A549 (cell line): ENCODE results near the gene HEMGN. TPM values are rescaled to one million over a fixed set of nuclear protein-coding genes. Genes with fewer than 3 reads are reported as not detected.
A peak's percentile ranks its signal among the peaks of the same experiment; 100 is the strongest.

Source experiments
- ATAC-seq, 2 experiments: fragments of 200-7000 bp in 1 of 2; fragments of >200 bp in 1 of 2; cut with Nextera tagmentation in 1 of 2; cut with Tn5 transposase in 1 of 2; 3 replicates each; pipeline versions ENCODE4 v1.8.0 to v1.9.1; 2018 to 2020; ENCODE audit warnings: mild to moderate bottlenecking in 1 of 2, moderate library complexity in 1 of 2
- CTCF ChIA-PET: fragments of 300-600 bp; sonication (Branson Sonifier 250); formaldehyde crosslinking; extraction: SDS; loops from one replicate; lab custom pipeline; 2021; ENCODE audit warnings: antibody characterized with exemption, inconsistent platforms; lab: Yijun Ruan, JAX
- POLR2A ChIA-PET: fragments of 350-600 bp; formaldehyde crosslinking; extraction: SDS; loops from one replicate; lab custom pipeline; 2021; ENCODE audit warnings: antibody characterized with exemption, inconsistent platforms; lab: Yijun Ruan, JAX
- DNase-seq, 2 experiments: peaks; one replicate each; pipeline versions ENCODE4 v3.0.0 to v3.0.0-alpha.2; 2011 to 2016; ENCODE audit warnings: low read depth in 1 of 2, low spot score in 1 of 2
- FAIRE-seq: peaks from 2 replicates; lab custom pipeline; 2011; peaks lifted over from hg19 to GRCh38; lab: Jason Lieb, UNC
- H3K27ac ChIP-seq, 2 experiments: fragments of >200 bp; sonication (Bioruptor Twin); formaldehyde crosslinking; 3 replicates each; pipeline ENCODE4 v1.5.1; 2016 to 2017
- H3K4me1 ChIP-seq: fragments of >200 bp; sonication (Bioruptor Twin); formaldehyde crosslinking; 3 replicates; pipeline ENCODE4 v1.6.1; 2016
- H3K4me2 ChIP-seq: fragments of >200 bp; sonication (Bioruptor Twin); formaldehyde crosslinking; 3 replicates; pipeline ENCODE4 v1.6.1; 2016
- H3K4me3 ChIP-seq: fragments of >200 bp; sonication (Bioruptor Twin); formaldehyde crosslinking; 3 replicates; pipeline ENCODE4 v1.5.1; 2016
- H3K9me3 ChIP-seq: fragments of >200 bp; sonication (Bioruptor Twin); formaldehyde crosslinking; 3 replicates; pipeline ENCODE4 v1.6.1; 2016
- BHLHE40 ChIP-seq: IDR thresholded peaks from 2 replicates; pipeline ENCODE4 v1.6.1; 2012; ENCODE audit warnings: low read depth, low read length, inconsistent platforms
- CBX2 ChIP-seq: fragments of 200-600 bp; sonication (generic); IDR thresholded peaks from 2 replicates; pipeline ENCODE4 v1.6.1; 2016; ENCODE audit warnings: low read depth, mild to moderate bottlenecking, borderline replicate concordance
- CHD2 ChIP-seq: fragments of 150-350 bp; IDR thresholded peaks from 2 replicates; pipeline ENCODE4 v1.6.1; 2014; ENCODE audit warnings: low read length; ENCODE audit not compliant: partially characterized antibody
- CHD4 ChIP-seq: fragments of 200-600 bp; sonication (generic); IDR thresholded peaks from 2 replicates; pipeline ENCODE4 v1.6.1; 2016; ENCODE audit warnings: antibody characterized with exemption, mild to moderate bottlenecking, borderline replicate concordance
- EP300 ChIP-seq, 2 experiments: fragments of >200 bp; sonication (Bioruptor Twin); formaldehyde crosslinking; IDR thresholded peaks; 2 replicates in 1 of 2; 3 replicates in 1 of 2; pipeline ENCODE4 v1.6.1; 2016 to 2017
- ESRRA ChIP-seq: fragments of 150-350 bp; IDR thresholded peaks from 2 replicates; pipeline ENCODE4 v1.6.1; 2014; ENCODE audit warnings: mild to moderate bottlenecking, low read length, borderline replicate concordance
- FOSL2 ChIP-seq, 2 experiments: fragments of 450-650 bp in 1 of 2; fragments of >200 bp in 1 of 2; sonication (Bioruptor Twin) in 1 of 2; formaldehyde crosslinking; IDR thresholded peaks; 2 replicates each; pipeline versions ENCODE4 v1.5.0 to v1.6.1; 2016 to 2020; ENCODE audit warnings: mild to moderate bottlenecking in 1 of 2, moderate library complexity in 1 of 2
- GATA3 ChIP-seq: IDR thresholded peaks from 2 replicates; pipeline ENCODE4 v1.6.1; 2012; ENCODE audit warnings: borderline replicate concordance
- HDAC2 ChIP-seq: fragments of 200-600 bp; sonication (generic); IDR thresholded peaks from 2 replicates; pipeline ENCODE4 v1.6.1; 2016
- HEYL ChIP-seq: fragments of 250-450 bp; sonication (Bioruptor Pico); IDR thresholded peaks from 2 replicates; pipeline ENCODE4 v1.8.0; 2021; ENCODE audit warnings: mild to moderate bottlenecking, moderate library complexity
- HOXA7 ChIP-seq: fragments of 250-450 bp; sonication (Bioruptor Pico); IDR thresholded peaks from 2 replicates; pipeline ENCODE4 v1.5.0; 2020; ENCODE audit warnings: mild to moderate bottlenecking, moderate library complexity
- JUN ChIP-seq, 2 experiments: fragments of >200 bp; sonication (Bioruptor Twin); formaldehyde crosslinking; IDR thresholded peaks; 2 replicates in 1 of 2; 3 replicates in 1 of 2; pipeline ENCODE4 v1.6.1; 2016 to 2017
- KDM1A ChIP-seq: fragments of 200-600 bp; sonication (generic); IDR thresholded peaks from 2 replicates; pipeline ENCODE4 v1.6.1; 2016; ENCODE audit warnings: low read depth, mild to moderate bottlenecking
- MAZ ChIP-seq: fragments of 150-350 bp; IDR thresholded peaks from 2 replicates; pipeline ENCODE4 v1.6.1; 2014; ENCODE audit warnings: antibody characterized with exemption, low read depth, low read length, borderline replicate concordance
- RAD21 ChIP-seq, 2 experiments: fragments of >200 bp in 1 of 2; sonication (Bioruptor Twin) in 1 of 2; formaldehyde crosslinking in 1 of 2; IDR thresholded peaks in 1 of 2; conservative IDR thresholded peaks in 1 of 2; 2 replicates in 1 of 2; 3 replicates in 1 of 2; pipeline ENCODE4 v1.6.1; 2012 to 2018; ENCODE audit warnings: inconsistent platforms in 1 of 2
- RCOR1 ChIP-seq: fragments of 150-350 bp; IDR thresholded peaks from 2 replicates; pipeline ENCODE4 v1.6.1; 2014; ENCODE audit warnings: antibody characterized with exemption, low read length, low read depth
- SMC3 ChIP-seq: fragments of >200 bp; sonication (Bioruptor Twin); formaldehyde crosslinking; IDR thresholded peaks from 3 replicates; pipeline ENCODE4 v1.6.1; 2018; ENCODE audit warnings: inconsistent platforms
- ZSCAN20 ChIP-seq: fragments of 250-450 bp; sonication (Bioruptor Pico); IDR thresholded peaks from 2 replicates; pipeline ENCODE4 v1.8.0; 2022; ENCODE audit warnings: mild to moderate bottlenecking, moderate library complexity
- WGBS: methylation state at CpG from one replicate; pipeline ENCODE4 v1.1.6; 2017; ENCODE audit errors: missing lambda C conversion rate; 5-methylcytosine and 5-hydroxymethylcytosine counted together
- polyA plus RNA-seq, 4 experiments: library from polyadenylated mRNA; depleted of rRNA in 3 of 4; stranded (reverse); fragments of >200 nt; fragmentation: RNase III in 1 of 4; extraction: RNeasy Plus Mini Kit Qiagen cat#74134 plus additional on column Dnase treatment in 1 of 4; gene quantifications; 2 replicates in 3 of 4; 3 replicates in 1 of 4; pipeline ENCODE4 v1.2.3, GENCODE V29; 2011 to 2017
- TF ChIP-seq, protein P1 (sequence below): fragments of >200 bp; sonication (Bioruptor Twin); formaldehyde crosslinking; IDR thresholded peaks from 3 replicates; pipeline ENCODE4 v1.5.1; 2016
- TF ChIP-seq, protein P2 (sequence below): fragments of 250-450 bp; sonication (Bioruptor Pico); IDR thresholded peaks from 2 replicates; pipeline ENCODE4 v1.5.0; 2021; ENCODE audit warnings: mild to moderate bottlenecking, moderate library complexity, borderline replicate concordance
- TF ChIP-seq, protein P3 (sequence below): IDR thresholded peaks from 2 replicates; pipeline ENCODE4 v1.6.1; 2012
- TF ChIP-seq, protein P4 (sequence below): fragments of >200 bp; sonication (Bioruptor Twin); formaldehyde crosslinking; IDR thresholded peaks from 3 replicates; pipeline ENCODE4 v1.6.1; 2016

The HEMGN gene
- polyA plus RNA-seq, 2 of the 4 experiments (the other 2 are of a cell fraction), result not detected

DNA sequence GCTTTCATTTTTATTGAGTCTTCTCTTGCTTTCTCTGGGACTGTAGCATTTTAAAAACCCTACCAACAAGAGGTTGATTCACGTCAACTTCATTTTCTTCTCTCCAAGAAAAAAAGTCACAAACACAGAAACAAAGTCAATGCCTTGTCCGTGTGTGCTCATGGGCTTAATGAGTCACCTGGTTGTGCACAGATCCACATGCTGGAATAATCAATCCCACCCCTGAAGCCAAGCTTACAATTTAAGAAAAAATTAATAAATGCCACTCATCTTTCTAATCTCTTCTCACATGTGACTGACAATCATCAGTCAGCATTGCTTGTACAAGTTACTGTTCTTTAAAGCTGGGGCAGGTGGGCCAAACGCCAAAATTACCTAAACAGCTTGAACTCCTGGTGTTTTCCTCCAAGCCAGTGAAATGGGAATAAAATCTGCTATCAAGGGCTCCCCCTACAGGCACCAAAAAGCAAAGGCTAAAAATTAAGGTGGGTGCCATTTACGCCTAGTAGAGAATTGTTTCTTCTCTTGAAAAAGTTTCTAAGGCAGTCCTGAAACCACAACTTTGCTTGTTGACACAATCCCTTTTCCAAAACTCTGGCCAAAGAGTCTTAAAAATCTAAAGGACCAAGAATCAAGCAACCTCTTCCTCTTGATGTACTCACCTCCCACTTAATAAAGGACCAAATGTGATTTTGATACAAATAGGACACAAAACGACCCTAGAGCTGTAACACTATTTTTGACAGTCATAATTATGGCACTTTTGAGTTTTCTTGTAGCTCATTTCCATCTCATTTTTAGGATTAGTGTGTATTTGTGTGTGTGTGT, 37.0 kb downstream of the HEMGN start:
- DNase-seq (peak; percentile 59 to 74), ATAC-seq (peak; percentile 77 to 86; a peak in 4 of 6 replicates), FAIRE-seq (no peak)
- no peak overlapping the region for H3K4me2 ChIP-seq
- TF ChIP-seq ZSCAN20 (CRISPR knock-in tag) (no peak), HOXA7 (no peak), SMC3 (peak; percentile 86), RAD21 (conservative IDR thresholded peaks at IDR 0.05 in 1 of 2, IDR thresholded peaks at IDR 0.05 in 1 of 2) (peak; percentile 88 to 89)
- TF ChIP-seq, protein P1, sequence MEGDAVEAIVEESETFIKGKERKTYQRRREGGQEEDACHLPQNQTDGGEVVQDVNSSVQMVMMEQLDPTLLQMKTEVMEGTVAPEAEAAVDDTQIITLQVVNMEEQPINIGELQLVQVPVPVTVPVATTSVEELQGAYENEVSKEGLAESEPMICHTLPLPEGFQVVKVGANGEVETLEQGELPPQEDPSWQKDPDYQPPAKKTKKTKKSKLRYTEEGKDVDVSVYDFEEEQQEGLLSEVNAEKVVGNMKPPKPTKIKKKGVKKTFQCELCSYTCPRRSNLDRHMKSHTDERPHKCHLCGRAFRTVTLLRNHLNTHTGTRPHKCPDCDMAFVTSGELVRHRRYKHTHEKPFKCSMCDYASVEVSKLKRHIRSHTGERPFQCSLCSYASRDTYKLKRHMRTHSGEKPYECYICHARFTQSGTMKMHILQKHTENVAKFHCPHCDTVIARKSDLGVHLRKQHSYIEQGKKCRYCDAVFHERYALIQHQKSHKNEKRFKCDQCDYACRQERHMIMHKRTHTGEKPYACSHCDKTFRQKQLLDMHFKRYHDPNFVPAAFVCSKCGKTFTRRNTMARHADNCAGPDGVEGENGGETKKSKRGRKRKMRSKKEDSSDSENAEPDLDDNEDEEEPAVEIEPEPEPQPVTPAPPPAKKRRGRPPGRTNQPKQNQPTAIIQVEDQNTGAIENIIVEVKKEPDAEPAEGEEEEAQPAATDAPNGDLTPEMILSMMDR, result peak; percentile 89
- ChIA-PET POLR2A (interaction anchor here (0.9 kb wide), 1 partner anchor 204 kb away, joined by 3 read pairs; the partner anchor contains the start of gene XPA), CTCF (interaction anchor here (0.6 to 10.3 kb wide), 67 partner anchors 9 to 269 kb away, joined by 3 to 104 read pairs (median 5); partner anchors contain the start of genes ANP32B, TRMO and XPA)
- H3K4me3 ChIP-seq, result no peak overlapping the region
- H3K9me3 ChIP-seq, result no peaks in the 10 kb centered on the region
- 39% methylated on average over 5 of the region's 5 CpGs for WGBS
- H3K27ac ChIP-seq, result peak overlapping the region in 1 of 2 experiments; percentile 46; a peak in 3 of 6 replicates
- H3K4me1 ChIP-seq, result peaks cover 3% of the 10 kb centered on the region; the same call in 2 of the 3 replicates

DNA sequence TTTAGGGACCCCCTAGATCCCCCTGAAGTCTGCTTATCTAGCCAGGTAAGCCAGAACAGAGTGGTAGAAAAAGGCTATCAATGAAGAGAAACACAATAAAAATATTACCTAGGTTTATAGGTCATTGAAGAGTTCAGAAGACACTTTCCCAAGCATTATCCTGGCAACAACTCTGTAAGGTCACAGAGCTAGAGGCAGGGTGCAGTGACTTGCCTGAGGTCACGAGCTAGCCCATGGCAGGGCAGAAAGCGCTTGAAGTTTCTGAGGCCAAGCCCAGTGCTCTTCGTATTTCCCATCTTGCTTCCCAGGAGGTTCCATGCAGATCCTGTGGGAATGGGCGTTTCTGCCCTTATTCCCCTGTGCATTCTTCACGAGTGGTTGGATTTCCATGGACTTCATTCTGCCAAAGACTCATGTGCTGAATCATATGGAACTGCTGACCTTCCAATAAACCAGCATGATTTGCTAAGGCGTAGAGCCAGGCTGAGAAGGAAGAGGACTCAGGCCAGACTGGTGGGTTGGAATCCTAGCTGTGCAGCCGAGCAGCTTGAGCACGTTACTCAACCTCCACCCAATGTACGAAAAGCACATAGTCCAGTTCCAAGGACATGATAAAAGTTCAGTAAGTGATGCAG, 37.8 kb downstream of the HEMGN start:
- DNase-seq (no peak), ATAC-seq (no peak), FAIRE-seq (no peak)
- WGBS, result 83% methylated on average over 9 of the region's 9 CpGs
- Histone ChIP-seq H3K27ac (peak overlapping the region in 1 of 2 experiments; percentile 46; a peak in 3 of 6 replicates), H3K9me3 (no peaks in the 10 kb centered on the region), H3K4me3 (no peak overlapping the region), H3K4me2 (no peak overlapping the region), H3K4me1 (peaks cover 3% of the 10 kb centered on the region; the same call in 2 of the 3 replicates)
- ChIA-PET CTCF (interaction anchor here (0.6 to 10.3 kb wide), 57 partner anchors 9 to 268 kb away, joined by 3 to 104 read pairs (median 5); partner anchors contain the start of genes TRMO and XPA), POLR2A (no interaction called here)
- no peak for TF ChIP-seq SMC3
- TF ChIP-seq, protein P2, sequence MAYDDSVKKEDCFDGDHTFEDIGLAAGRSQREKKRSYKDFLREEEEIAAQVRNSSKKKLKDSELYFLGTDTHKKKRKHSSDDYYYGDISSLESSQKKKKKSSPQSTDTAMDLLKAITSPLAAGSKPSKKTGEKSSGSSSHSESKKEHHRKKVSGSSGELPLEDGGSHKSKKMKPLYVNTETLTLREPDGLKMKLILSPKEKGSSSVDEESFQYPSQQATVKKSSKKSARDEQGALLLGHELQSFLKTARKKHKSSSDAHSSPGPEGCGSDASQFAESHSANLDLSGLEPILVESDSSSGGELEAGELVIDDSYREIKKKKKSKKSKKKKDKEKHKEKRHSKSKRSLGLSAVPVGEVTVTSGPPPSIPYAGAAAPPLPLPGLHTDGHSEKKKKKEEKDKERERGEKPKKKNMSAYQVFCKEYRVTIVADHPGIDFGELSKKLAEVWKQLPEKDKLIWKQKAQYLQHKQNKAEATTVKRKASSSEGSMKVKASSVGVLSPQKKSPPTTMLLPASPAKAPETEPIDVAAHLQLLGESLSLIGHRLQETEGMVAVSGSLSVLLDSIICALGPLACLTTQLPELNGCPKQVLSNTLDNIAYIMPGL (CRISPR knock-in tag), result no peak
- TF ChIP-seq CHD4, result no peak
- TF ChIP-seq CHD2, result no peak
- no peak for TF ChIP-seq GATA3
- TF ChIP-seq, protein P3, sequence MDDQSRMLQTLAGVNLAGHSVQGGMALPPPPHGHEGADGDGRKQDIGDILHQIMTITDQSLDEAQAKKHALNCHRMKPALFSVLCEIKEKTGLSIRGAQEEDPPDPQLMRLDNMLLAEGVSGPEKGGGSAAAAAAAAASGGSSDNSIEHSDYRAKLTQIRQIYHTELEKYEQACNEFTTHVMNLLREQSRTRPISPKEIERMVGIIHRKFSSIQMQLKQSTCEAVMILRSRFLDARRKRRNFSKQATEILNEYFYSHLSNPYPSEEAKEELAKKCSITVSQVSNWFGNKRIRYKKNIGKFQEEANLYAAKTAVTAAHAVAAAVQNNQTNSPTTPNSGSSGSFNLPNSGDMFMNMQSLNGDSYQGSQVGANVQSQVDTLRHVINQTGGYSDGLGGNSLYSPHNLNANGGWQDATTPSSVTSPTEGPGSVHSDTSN, result no peak
- no peak for TF ChIP-seq EP300 (IDR thresholded peaks at IDR 0.05)
- TF ChIP-seq MAZ, result no peak
- TF ChIP-seq KDM1A, result no peak
- no peak for TF ChIP-seq FOSL2 (IDR thresholded peaks at IDR 0.05)
- TF ChIP-seq FOSL2 (CRISPR knock-in tag; IDR thresholded peaks at IDR 0.05), result no peak
- TF ChIP-seq CBX2, result no peak
- TF ChIP-seq, protein P4, sequence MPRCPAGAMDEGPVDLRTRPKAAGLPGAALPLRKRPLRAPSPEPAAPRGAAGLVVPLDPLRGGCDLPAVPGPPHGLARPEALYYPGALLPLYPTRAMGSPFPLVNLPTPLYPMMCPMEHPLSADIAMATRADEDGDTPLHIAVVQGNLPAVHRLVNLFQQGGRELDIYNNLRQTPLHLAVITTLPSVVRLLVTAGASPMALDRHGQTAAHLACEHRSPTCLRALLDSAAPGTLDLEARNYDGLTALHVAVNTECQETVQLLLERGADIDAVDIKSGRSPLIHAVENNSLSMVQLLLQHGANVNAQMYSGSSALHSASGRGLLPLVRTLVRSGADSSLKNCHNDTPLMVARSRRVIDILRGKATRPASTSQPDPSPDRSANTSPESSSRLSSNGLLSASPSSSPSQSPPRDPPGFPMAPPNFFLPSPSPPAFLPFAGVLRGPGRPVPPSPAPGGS, result no peak
- no peak for TF ChIP-seq HEYL (CRISPR knock-in tag)
- TF ChIP-seq RCOR1, result no peak
- no peak for TF ChIP-seq ESRRA
- TF ChIP-seq JUN (IDR thresholded peaks at IDR 0.05), result no peak
- TF ChIP-seq BHLHE40, result no peak
- no peak for TF ChIP-seq HDAC2
